K562 (cell line): ENCODE data around the gene UBFD1. TPM values are rescaled to one million over a fixed set of nuclear protein-coding genes. Genes with fewer than 3 reads are reported as not detected.

Experiments
- CREB3L1 ChIP-seq: fragments of 450-650 bp; IDR thresholded peaks from 2 replicates; pipeline ENCODE4 v1.6.1; 2014; ENCODE audit warnings: low read depth, mild to moderate bottlenecking, moderate library complexity, borderline replicate concordance
- HBP1 ChIP-seq: fragments of 450-650 bp; formaldehyde crosslinking; IDR thresholded peaks from 2 replicates; pipeline ENCODE4 v1.4.0; 2022; ENCODE audit warnings: missing genetic modification characterization
- MAFK ChIP-seq: IDR thresholded peaks from 2 replicates; pipeline ENCODE4 v1.6.1; 2011; ENCODE audit warnings: low read length, improper control_type of control experiment
- MLX ChIP-seq, 2 experiments: fragments of 450-650 bp in 1 of 2; sonication (generic) in 1 of 2; formaldehyde crosslinking; conservative IDR thresholded peaks; 2 replicates each; pipeline versions ENCODE4 v1.4.0 to v1.8.1; 2020 to 2022; ENCODE audit warnings: mild to moderate bottlenecking in 1 of 2, missing genetic modification reagents in 1 of 2
- PHF8 ChIP-seq: fragments of 200-600 bp; sonication (generic); IDR thresholded peaks from 2 replicates; pipeline ENCODE4 v1.6.1; 2012; ENCODE audit warnings: mixed run types, mild to moderate bottlenecking, inconsistent platforms, low read length, moderate library complexity, borderline replicate concordance
- RBFOX2 ChIP-seq: fragments of 200-400 bp; formaldehyde crosslinking; IDR thresholded peaks from 2 replicates; pipeline ENCODE4 v1.6.1; 2017; ENCODE audit warnings: low read depth, mild to moderate bottlenecking, low read length, moderate library complexity
- THRB ChIP-seq: fragments of 450-650 bp; formaldehyde crosslinking; conservative IDR thresholded peaks from 2 replicates; pipeline ENCODE4 v1.4.0; 2022; ENCODE audit warnings: mild to moderate bottlenecking, missing genetic modification characterization
- ZSCAN32 ChIP-seq: fragments of 450-650 bp; formaldehyde crosslinking; IDR thresholded peaks from 2 replicates; pipeline ENCODE4 v1.4.0; 2020; ENCODE audit warnings: mild to moderate bottlenecking, moderate library complexity
- polyA plus RNA-seq, 8 experiments: library from polyadenylated mRNA; depleted of rRNA in 4 of 8; stranded (reverse) in 5 of 8; unstranded in 3 of 8; fragments of >200 nt; fragmentation: Nextera tagmentation in 2 of 8; fragmentation: Illumina TruSeq in 1 of 8; extraction: Ambion mirVana in 2 of 8; extraction: Trizol in 1 of 8; gene quantifications; 2 replicates each; pipeline versions ENCODE4 v1.2.1 to v1.2.3, GENCODE V29; 2011 to 2014; ENCODE audit warnings: inconsistent platforms in 1 of 8, missing spikeins in 1 of 8
- total RNA-seq, 7 experiments: library from RNA; depleted of rRNA in 6 of 7; stranded (reverse); fragments of >200 nt in 6 of 7; fragmentation: Illumina TruSeq in 2 of 7; extraction: Trizol in 2 of 7; gene quantifications; 2 replicates each; pipeline versions ENCODE4 v1.2.1 to v1.2.3, GENCODE V29; 2011 to 2021; ENCODE audit warnings: low replicate concordance in 1 of 7
- TF ChIP-seq, protein P1 (sequence below), 2 experiments: fragments of 450-650 bp; IDR thresholded peaks; 2 replicates each; pipeline ENCODE4 v1.6.1; 2016
- TF ChIP-seq, protein P2 (sequence below): sonication (generic); formaldehyde crosslinking; IDR thresholded peaks from 2 replicates; pipeline ENCODE4 v1.8.0; 2022; ENCODE audit warnings: missing genetic modification reagents, mild to moderate bottlenecking, borderline replicate concordance
- TF ChIP-seq, protein P3 (sequence below): fragments of 450-650 bp; IDR thresholded peaks from 2 replicates; pipeline ENCODE4 v1.6.1; 2017; ENCODE audit warnings: antibody characterized with exemption, mild to moderate bottlenecking

UBFD1 gene
- total and polyA plus RNA-seq, 9 of the 15 experiments (the other 6 are each of a cell fraction or from before 2014, with no cell fraction given) = 10.7 to 66.2 (median 34.0) TPM

- TF ChIP-seq CREB3L1 (no peak), THRB (CRISPR knock-in tag) (no peak), MAFK (no peak), ZSCAN32 (no peak), RBFOX2 (peak; percentile 75), HBP1 (CRISPR knock-in tag) (no peak), MLX (CRISPR knock-in tag; conservative IDR thresholded peaks at IDR 0.05) (no peak), PHF8 (peak; percentile 75; the same call in 1 of the 2 replicates)
- TF ChIP-seq, protein P1, sequence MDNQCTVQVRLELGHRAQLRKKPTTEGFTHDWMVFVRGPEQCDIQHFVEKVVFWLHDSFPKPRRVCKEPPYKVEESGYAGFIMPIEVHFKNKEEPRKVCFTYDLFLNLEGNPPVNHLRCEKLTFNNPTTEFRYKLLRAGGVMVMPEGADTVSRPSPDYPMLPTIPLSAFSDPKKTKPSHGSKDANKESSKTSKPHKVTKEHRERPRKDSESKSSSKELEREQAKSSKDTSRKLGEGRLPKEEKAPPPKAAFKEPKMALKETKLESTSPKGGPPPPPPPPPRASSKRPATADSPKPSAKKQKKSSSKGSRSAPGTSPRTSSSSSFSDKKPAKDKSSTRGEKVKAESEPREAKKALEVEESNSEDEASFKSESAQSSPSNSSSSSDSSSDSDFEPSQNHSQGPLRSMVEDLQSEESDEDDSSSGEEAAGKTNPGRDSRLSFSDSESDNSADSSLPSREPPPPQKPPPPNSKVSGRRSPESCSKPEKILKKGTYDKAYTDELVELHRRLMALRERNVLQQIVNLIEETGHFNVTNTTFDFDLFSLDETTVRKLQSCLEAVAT (IDR thresholded peaks at IDR 0.05) = no peak
- TF ChIP-seq, protein P2, sequence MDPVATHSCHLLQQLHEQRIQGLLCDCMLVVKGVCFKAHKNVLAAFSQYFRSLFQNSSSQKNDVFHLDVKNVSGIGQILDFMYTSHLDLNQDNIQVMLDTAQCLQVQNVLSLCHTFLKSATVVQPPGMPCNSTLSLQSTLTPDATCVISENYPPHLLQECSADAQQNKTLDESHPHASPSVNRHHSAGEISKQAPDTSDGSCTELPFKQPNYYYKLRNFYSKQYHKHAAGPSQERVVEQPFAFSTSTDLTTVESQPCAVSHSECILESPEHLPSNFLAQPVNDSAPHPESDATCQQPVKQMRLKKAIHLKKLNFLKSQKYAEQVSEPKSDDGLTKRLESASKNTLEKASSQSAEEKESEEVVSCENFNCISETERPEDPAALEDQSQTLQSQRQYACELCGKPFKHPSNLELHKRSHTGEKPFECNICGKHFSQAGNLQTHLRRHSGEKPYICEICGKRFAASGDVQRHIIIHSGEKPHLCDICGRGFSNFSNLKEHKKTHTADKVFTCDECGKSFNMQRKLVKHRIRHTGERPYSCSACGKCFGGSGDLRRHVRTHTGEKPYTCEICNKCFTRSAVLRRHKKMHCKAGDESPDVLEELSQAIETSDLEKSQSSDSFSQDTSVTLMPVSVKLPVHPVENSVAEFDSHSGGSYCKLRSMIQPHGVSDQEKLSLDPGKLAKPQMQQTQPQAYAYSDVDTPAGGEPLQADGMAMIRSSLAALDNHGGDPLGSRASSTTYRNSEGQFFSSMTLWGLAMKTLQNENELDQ (CRISPR knock-in tag) = no peak
- TF ChIP-seq, protein P3, sequence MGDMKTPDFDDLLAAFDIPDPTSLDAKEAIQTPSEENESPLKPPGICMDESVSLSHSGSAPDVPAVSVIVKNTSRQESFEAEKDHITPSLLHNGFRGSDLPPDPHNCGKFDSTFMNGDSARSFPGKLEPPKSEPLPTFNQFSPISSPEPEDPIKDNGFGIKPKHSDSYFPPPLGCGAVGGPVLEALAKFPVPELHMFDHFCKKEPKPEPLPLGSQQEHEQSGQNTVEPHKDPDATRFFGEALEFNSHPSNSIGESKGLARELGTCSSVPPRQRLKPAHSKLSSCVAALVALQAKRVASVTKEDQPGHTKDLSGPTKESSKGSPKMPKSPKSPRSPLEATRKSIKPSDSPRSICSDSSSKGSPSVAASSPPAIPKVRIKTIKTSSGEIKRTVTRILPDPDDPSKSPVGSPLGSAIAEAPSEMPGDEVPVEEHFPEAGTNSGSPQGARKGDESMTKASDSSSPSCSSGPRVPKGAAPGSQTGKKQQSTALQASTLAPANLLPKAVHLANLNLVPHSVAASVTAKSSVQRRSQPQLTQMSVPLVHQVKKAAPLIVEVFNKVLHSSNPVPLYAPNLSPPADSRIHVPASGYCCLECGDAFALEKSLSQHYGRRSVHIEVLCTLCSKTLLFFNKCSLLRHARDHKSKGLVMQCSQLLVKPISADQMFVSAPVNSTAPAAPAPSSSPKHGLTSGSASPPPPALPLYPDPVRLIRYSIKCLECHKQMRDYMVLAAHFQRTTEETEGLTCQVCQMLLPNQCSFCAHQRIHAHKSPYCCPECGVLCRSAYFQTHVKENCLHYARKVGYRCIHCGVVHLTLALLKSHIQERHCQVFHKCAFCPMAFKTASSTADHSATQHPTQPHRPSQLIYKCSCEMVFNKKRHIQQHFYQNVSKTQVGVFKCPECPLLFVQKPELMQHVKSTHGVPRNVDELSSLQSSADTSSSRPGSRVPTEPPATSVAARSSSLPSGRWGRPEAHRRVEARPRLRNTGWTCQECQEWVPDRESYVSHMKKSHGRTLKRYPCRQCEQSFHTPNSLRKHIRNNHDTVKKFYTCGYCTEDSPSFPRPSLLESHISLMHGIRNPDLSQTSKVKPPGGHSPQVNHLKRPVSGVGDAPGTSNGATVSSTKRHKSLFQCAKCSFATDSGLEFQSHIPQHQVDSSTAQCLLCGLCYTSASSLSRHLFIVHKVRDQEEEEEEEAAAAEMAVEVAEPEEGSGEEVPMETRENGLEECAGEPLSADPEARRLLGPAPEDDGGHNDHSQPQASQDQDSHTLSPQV = no peak
Observed at GRCh38 chr16:23557779-23558702, 514 bp downstream of the UBFD1 start (continued).
